NB4 (cell line): ENCODE data around the gene SLFN14.

Experiments used
- MAX ChIP-seq: IDR thresholded peaks from 2 replicates; pipeline ENCODE4 v1.6.1; 2011; ENCODE audit warnings: low read depth, low read length
- POLR2A ChIP-seq: IDR thresholded peaks from 2 replicates; pipeline ENCODE4 v1.6.1; 2011; ENCODE audit warnings: mild to moderate bottlenecking; ENCODE audit not compliant: insufficient read length; ENCODE audit errors: extremely low read depth
- TF ChIP-seq, protein P1 (sequence below): IDR thresholded peaks from one replicate; pipeline ENCODE4 v1.5.1; 2012; ENCODE audit warnings: low read depth, low read length

GRCh38 chr17:35531160-35531559, 29.5 kb downstream of the SLFN14 start:
- TF ChIP-seq MAX: no peak
- TF ChIP-seq, protein P1, sequence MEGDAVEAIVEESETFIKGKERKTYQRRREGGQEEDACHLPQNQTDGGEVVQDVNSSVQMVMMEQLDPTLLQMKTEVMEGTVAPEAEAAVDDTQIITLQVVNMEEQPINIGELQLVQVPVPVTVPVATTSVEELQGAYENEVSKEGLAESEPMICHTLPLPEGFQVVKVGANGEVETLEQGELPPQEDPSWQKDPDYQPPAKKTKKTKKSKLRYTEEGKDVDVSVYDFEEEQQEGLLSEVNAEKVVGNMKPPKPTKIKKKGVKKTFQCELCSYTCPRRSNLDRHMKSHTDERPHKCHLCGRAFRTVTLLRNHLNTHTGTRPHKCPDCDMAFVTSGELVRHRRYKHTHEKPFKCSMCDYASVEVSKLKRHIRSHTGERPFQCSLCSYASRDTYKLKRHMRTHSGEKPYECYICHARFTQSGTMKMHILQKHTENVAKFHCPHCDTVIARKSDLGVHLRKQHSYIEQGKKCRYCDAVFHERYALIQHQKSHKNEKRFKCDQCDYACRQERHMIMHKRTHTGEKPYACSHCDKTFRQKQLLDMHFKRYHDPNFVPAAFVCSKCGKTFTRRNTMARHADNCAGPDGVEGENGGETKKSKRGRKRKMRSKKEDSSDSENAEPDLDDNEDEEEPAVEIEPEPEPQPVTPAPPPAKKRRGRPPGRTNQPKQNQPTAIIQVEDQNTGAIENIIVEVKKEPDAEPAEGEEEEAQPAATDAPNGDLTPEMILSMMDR: no peak
- TF ChIP-seq POLR2A: no peak
